Neuronal stem cell (in vitro differentiated cells): ENCODE data around the gene SPATA13.

Experiments
- DNase-seq: peaks from one replicate; pipeline ENCODE4 v3.0.0-alpha.2; 2013; ENCODE audit warnings: low spot score
- H2AFZ ChIP-seq: one replicate; pipeline ENCODE4 v1.6.1; 2013; ENCODE audit warnings: mild to moderate bottlenecking, low read length, inconsistent platforms
- H2AK5ac ChIP-seq: 2 replicates; pipeline ENCODE4 v1.6.1; 2013; ENCODE audit warnings: low read depth, mild to moderate bottlenecking, inconsistent platforms, low read length, moderate library complexity, mixed read lengths
- H2BK120ac ChIP-seq: 2 replicates; pipeline ENCODE4 v1.6.1; 2013; ENCODE audit warnings: low read depth, mild to moderate bottlenecking, inconsistent platforms, low read length, moderate library complexity, mixed read lengths
- H2BK12ac ChIP-seq: one replicate; pipeline ENCODE4 v1.6.1; 2013; ENCODE audit warnings: low read length, inconsistent platforms
- H2BK15ac ChIP-seq: 2 replicates; pipeline ENCODE4 v1.6.1; 2013; ENCODE audit warnings: mild to moderate bottlenecking, low read length, inconsistent platforms, mixed read lengths
- H2BK5ac ChIP-seq: one replicate; pipeline ENCODE4 v1.6.1; 2013; ENCODE audit warnings: inconsistent platforms, mild to moderate bottlenecking, low read length, moderate library complexity
- H3K14ac ChIP-seq: one replicate; pipeline ENCODE4 v1.6.1; 2013; ENCODE audit warnings: low read length, inconsistent platforms
- H3K18ac ChIP-seq: 2 replicates; pipeline ENCODE4 v1.6.1; 2013; ENCODE audit warnings: low read length, inconsistent platforms
- H3K23ac ChIP-seq: 2 replicates; pipeline ENCODE4 v1.6.1; 2013; ENCODE audit warnings: low read depth, mild to moderate bottlenecking, mixed read lengths, low read length, inconsistent platforms; ENCODE audit not compliant: poor library complexity
- H3K27ac ChIP-seq: replicated peaks from 3 replicates; pipeline ENCODE4 v1.5.1; 2013; ENCODE audit warnings: low read length, inconsistent platforms
- H3K27me3 ChIP-seq, 3 experiments: 2 replicates each; pipeline ENCODE4 v1.6.1; 2013; ENCODE audit warnings: low read length in 3 of 3, mild to moderate bottlenecking in 2 of 3, inconsistent platforms in 1 of 3, low read depth in 1 of 3, mixed read lengths in 1 of 3, moderate library complexity in 1 of 3; ENCODE audit not compliant: control insufficient read depth in 3 of 3, insufficient read depth in 3 of 3
- H3K36me3 ChIP-seq, 2 donors: replicated peaks in 1 of 2; 2 replicates each; pipeline ENCODE4 v1.6.1; 2013; ENCODE audit warnings: low read length in 2 of 2; ENCODE audit not compliant: control insufficient read depth in 2 of 2, insufficient read depth in 2 of 2
- H3K4ac ChIP-seq: 2 replicates; pipeline ENCODE4 v1.6.1; 2013; ENCODE audit warnings: inconsistent platforms, mild to moderate bottlenecking, low read length, moderate library complexity
- H3K4me1 ChIP-seq, 2 donors: 1 replicate in 1 of 2; 2 replicates in 1 of 2; pipeline ENCODE4 v1.6.1; 2013; ENCODE audit warnings: low read length in 2 of 2, low read depth in 1 of 2; ENCODE audit not compliant: control insufficient read depth in 2 of 2, insufficient read depth in 1 of 2
- H3K4me2 ChIP-seq: one replicate; pipeline ENCODE4 v1.6.1; 2013; ENCODE audit warnings: mild to moderate bottlenecking, low read length, inconsistent platforms; ENCODE audit not compliant: insufficient read depth, poor library complexity, severe bottlenecking
- H3K4me3 ChIP-seq, 2 donors: 2 replicates each; pipeline ENCODE4 v1.5.1; 2013; ENCODE audit warnings: low read length in 2 of 2, mild to moderate bottlenecking in 2 of 2, inconsistent platforms in 1 of 2, moderate library complexity in 1 of 2
- H3K79me1 ChIP-seq: one replicate; pipeline ENCODE4 v1.6.1; 2013; ENCODE audit warnings: low read depth, mild to moderate bottlenecking, inconsistent platforms, low read length, moderate library complexity
- H3K9ac ChIP-seq: one replicate; pipeline ENCODE4 v1.6.1; 2013; ENCODE audit warnings: mild to moderate bottlenecking, low read depth, low read length, inconsistent platforms; ENCODE audit not compliant: poor library complexity
- H3K9me3 ChIP-seq, 2 donors: replicated peaks in 1 of 2; 2 replicates each; pipeline versions ENCODE3 to v1.6.1; 2013; ENCODE audit warnings: low read length in 2 of 2, mild to moderate bottlenecking in 2 of 2, inconsistent platforms in 1 of 2, low read depth in 1 of 2, mixed read lengths in 1 of 2, moderate library complexity in 1 of 2; ENCODE audit not compliant: control insufficient read depth in 2 of 2, insufficient read depth in 1 of 2
- H4K8ac ChIP-seq: one replicate; pipeline ENCODE4 v1.6.1; 2013; ENCODE audit warnings: low read depth, mild to moderate bottlenecking, inconsistent platforms, low read length, moderate library complexity
- H4K91ac ChIP-seq: one replicate; pipeline ENCODE4 v1.6.1; 2013; ENCODE audit warnings: low read length, low read depth, mild to moderate bottlenecking, inconsistent platforms; ENCODE audit not compliant: poor library complexity
- WGBS, 2 donors: extraction: QIAGEN DNeasy Blood & Tissue Kit; methylation state at CpG; one replicate each; pipeline ENCODE4 v1.1.7; 2013; ENCODE audit warnings: missing lambda C conversion rate in 2 of 2, mixed read lengths in 1 of 2; ENCODE audit not compliant: insufficient read length in 2 of 2, insufficient replicate concordance in 1 of 2; ENCODE audit errors: extremely low coverage in 2 of 2; 5-methylcytosine and 5-hydroxymethylcytosine counted together

Gene SPATA13

GRCh38 chr13:24134231-24134630, 26.3 kb upstream of the SPATA13 start:
- DNase-seq, result no peak
- Histone ChIP-seq H3K9ac (no peak overlapping the region), H3K4me3 (no peak overlapping the region), H4K91ac (no peak overlapping the region), H2BK15ac (no peak overlapping the region), H4K8ac (no peak overlapping the region), H2BK120ac (no peak overlapping the region), H3K27ac (no peak overlapping the region), H3K4me1 (peaks cover 0 to 2% of the 10 kb centered on the region in 2 donors), H3K4ac (no peak overlapping the region), H2BK5ac (no peak overlapping the region), H3K18ac (no peak overlapping the region), H2AK5ac (no peak overlapping the region), H3K27me3 (no peaks in the 10 kb centered on the region), H3K23ac (no peak overlapping the region), H3K36me3 (no peaks in the 10 kb centered on the region), H3K14ac (no peak overlapping the region), H2AFZ (no peak overlapping the region), H2BK12ac (no peak overlapping the region), H3K9me3 (peaks cover 2 to 11% of the 10 kb centered on the region in 2 donors), H3K4me2 (no peak overlapping the region), H3K79me1 (no peaks in the 10 kb centered on the region)
- WGBS, 2 donors, result no CpG with 5 or more reads among the region's 7 CpGs

DNA sequence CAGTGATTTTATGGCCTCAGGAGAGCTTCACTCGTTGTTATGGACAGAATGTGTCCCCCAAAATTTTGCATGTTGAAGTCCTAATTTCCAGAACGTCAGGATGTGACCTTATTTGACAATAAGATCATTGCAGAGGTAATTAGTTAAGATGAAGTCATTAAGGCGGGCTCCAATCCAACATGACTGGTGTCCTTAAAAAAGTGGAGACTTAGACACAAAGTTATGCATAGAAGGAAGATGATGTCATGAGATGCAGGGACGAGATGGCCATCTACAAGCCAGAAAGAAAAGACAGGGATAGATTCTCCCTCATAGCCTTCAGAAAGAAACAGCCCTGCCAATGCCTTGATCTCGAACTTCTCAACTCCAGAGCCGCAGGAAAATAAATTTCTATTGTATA, 25.8 kb upstream of the SPATA13 start:
- no CpG with 5 or more reads among the region's 6 CpGs for WGBS, 2 donors
- peaks cover 2 to 11% of the 10 kb centered on the region in 2 donors for H3K9me3 ChIP-seq
- no peak overlapping the region for H3K18ac ChIP-seq

DNA sequence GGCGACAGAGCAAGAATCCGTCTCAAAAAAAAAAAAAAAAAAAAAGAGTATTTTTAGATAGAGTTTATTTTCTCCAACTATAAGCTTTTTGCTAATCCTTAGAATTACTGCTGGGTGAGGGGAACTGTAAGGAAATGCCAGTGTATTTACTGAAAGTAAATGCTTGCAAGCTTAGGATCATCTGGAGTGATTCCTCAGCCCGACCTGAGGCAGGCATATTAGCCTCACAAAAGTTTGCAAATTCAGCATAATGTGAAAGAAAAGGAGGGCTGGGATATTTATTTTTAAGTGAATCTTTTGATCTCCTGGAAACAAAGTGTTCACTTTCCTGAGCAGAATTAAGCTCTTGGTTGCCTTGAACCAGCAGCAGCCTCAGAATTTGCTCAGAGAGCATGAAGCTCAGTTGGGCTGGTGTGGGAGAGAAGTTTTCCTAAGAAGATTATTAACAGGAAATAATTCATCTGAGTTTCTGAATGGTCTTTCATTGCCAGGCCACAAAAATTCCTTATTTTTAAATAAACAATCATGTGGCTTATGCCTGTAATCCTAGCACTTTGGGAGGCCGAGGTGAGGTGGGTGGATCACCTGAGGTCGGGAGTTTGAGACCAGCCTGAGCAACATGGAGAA, 24.7 kb upstream of the SPATA13 start:
- no CpG with 5 or more reads among the region's 5 CpGs for WGBS, 2 donors
- H3K4me1 ChIP-seq, result no peaks in the 10 kb centered on the region
- no peak overlapping the region for H2BK5ac ChIP-seq
- H3K4me2 ChIP-seq, result no peak overlapping the region
- H2AK5ac ChIP-seq, result no peak overlapping the region
- H3K9me3 ChIP-seq, result peaks cover 2 to 11% of the 10 kb centered on the region in 2 donors
- no peak overlapping the region for H2BK15ac ChIP-seq
- no peak overlapping the region for H2BK12ac ChIP-seq
- H3K4me3 ChIP-seq, result no peak overlapping the region
- no peak overlapping the region for H4K91ac ChIP-seq
- no peak overlapping the region for H3K9ac ChIP-seq
- H3K14ac ChIP-seq, result no peak overlapping the region
- H3K18ac ChIP-seq, result no peak overlapping the region
- H3K23ac ChIP-seq, result no peak overlapping the region
- no peaks in the 10 kb centered on the region for H3K79me1 ChIP-seq
- H3K27ac ChIP-seq, result no peak overlapping the region
- DNase-seq, result no peak
- no peaks in the 10 kb centered on the region for H3K27me3 ChIP-seq
- no peaks in the 10 kb centered on the region for H3K36me3 ChIP-seq
- no peak overlapping the region for H2BK120ac ChIP-seq
- H3K4ac ChIP-seq, result no peak overlapping the region
- H4K8ac ChIP-seq, result no peak overlapping the region
- no peak overlapping the region for H2AFZ ChIP-seq

More for the DNA sequence above, 25.8 kb upstream of the SPATA13 start:
- Histone ChIP-seq H2BK120ac (no peak overlapping the region), H2BK5ac (no peak overlapping the region), H4K8ac (no peak overlapping the region), H3K4me3 (no peak overlapping the region), H2BK15ac (no peak overlapping the region), H3K27me3 (no peaks in the 10 kb centered on the region), H3K4me1 (peaks cover 0 to 2% of the 10 kb centered on the region in 2 donors), H3K79me1 (no peaks in the 10 kb centered on the region), H3K27ac (no peak overlapping the region), H2AK5ac (no peak overlapping the region), H3K9ac (no peak overlapping the region), H4K91ac (no peak overlapping the region), H3K14ac (no peak overlapping the region), H3K36me3 (no peaks in the 10 kb centered on the region), H3K4me2 (no peak overlapping the region), H2BK12ac (no peak overlapping the region), H3K23ac (no peak overlapping the region), H2AFZ (no peak overlapping the region), H3K4ac (no peak overlapping the region)
- DNase-seq, result no peak

DNA sequence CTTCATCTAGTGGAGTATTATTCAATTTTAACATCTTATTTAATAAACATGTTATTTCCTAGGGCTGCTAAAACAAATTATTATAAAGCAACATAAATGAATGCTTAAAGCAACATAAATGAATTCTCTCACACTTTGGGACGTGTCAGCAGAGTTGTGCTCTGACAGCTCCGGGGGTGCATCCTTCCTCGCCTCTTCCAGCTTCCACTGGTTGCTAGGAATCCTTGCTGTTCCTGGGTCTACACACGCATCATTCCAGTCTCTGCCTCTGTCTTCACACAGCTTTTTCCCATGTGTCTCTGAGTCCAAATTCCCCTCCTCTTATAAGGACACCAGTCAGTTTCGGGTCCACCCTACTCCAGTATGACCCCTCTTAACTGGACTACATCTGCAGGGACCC, 21.6 kb upstream of the SPATA13 start:
- no CpG with 5 or more reads among the region's 5 CpGs for WGBS, 2 donors
- Histone ChIP-seq H3K79me1 (no peaks in the 10 kb centered on the region), H2BK15ac (no peak overlapping the region), H2BK120ac (no peak overlapping the region), H3K4ac (no peak overlapping the region), H3K4me2 (no peak overlapping the region), H3K18ac (no peak overlapping the region), H2AK5ac (no peak overlapping the region), H2BK12ac (no peak overlapping the region), H4K91ac (no peak overlapping the region), H3K27ac (no peak overlapping the region), H3K14ac (no peak overlapping the region), H3K36me3 (no peaks in the 10 kb centered on the region), H3K27me3 (no peaks in the 10 kb centered on the region), H3K9ac (no peak overlapping the region), H2BK5ac (no peak overlapping the region), H3K23ac (no peak overlapping the region), H2AFZ (no peak overlapping the region), H3K4me3 (no peak overlapping the region), H3K9me3 (no peaks in the 10 kb centered on the region), H4K8ac (no peak overlapping the region), H3K4me1 (peaks cover 4 to 13% of the 10 kb centered on the region in 2 donors)
- DNase-seq, result no peak
